Activated CD4-positive, alpha-beta memory T cell treated with anti-CD3 and anti-CD28 coated beads for 36 hours (primary cell): Measurements from ENCODE around the gene MAP3K12. TPM values are rescaled to one million over a fixed set of nuclear protein-coding genes. Genes with fewer than 3 reads are reported as not detected.

Source experiments
- CTCF ChIA-PET: fragments of 350-600 bp; sonication (Branson Sonifier 250); formaldehyde crosslinking; loops from one replicate; lab custom pipeline; 2021; ENCODE audit warnings: antibody characterized with exemption, inconsistent platforms; lab: Charles Lee
- POLR2A ChIA-PET: fragments of 350-600 bp; sonication (Branson Sonifier 250); formaldehyde crosslinking; loops from one replicate; lab custom pipeline; 2021; ENCODE audit warnings: antibody characterized with exemption; lab: Charles Lee
- DNase-seq: peaks from one replicate; pipeline ENCODE4 v3.0.0-alpha.2; 2020
- H3K27ac Mint-ChIP-seq: one replicate; pipeline ENCODE4 v1.8.0; 2021; ENCODE audit warnings: mixed read lengths
- H3K27me3 Mint-ChIP-seq: one replicate; pipeline ENCODE4 v1.8.0; 2021; ENCODE audit warnings: mixed read lengths
- H3K36me3 Mint-ChIP-seq: one replicate; pipeline ENCODE4 v1.8.0; 2021; ENCODE audit warnings: mixed read lengths
- H3K4me1 Mint-ChIP-seq: one replicate; pipeline ENCODE4 v1.8.0; 2021; ENCODE audit warnings: low read depth, mixed read lengths
- H3K4me3 Mint-ChIP-seq: one replicate; pipeline ENCODE4 v1.8.0; 2021; ENCODE audit warnings: mild to moderate bottlenecking, mixed read lengths
- H3K9me3 Mint-ChIP-seq: one replicate; pipeline ENCODE4 v1.8.0; 2021; ENCODE audit warnings: mixed read lengths
- intact Hi-C: fragments of 100-400 bp; cut with micrococcal nuclease; formaldehyde crosslinking; loops from one replicate; pipeline ENCODE4 v1.15.1; 2023
- total RNA-seq, 2 experiments: library from RNA; stranded (reverse); gene quantifications; one replicate each; pipeline ENCODE4 v1.2.3, GENCODE V29; 2021

MAP3K12 gene
- total RNA-seq, 2 experiments from 2014 or later, result 13.0 to 14.7 TPM

DNA sequence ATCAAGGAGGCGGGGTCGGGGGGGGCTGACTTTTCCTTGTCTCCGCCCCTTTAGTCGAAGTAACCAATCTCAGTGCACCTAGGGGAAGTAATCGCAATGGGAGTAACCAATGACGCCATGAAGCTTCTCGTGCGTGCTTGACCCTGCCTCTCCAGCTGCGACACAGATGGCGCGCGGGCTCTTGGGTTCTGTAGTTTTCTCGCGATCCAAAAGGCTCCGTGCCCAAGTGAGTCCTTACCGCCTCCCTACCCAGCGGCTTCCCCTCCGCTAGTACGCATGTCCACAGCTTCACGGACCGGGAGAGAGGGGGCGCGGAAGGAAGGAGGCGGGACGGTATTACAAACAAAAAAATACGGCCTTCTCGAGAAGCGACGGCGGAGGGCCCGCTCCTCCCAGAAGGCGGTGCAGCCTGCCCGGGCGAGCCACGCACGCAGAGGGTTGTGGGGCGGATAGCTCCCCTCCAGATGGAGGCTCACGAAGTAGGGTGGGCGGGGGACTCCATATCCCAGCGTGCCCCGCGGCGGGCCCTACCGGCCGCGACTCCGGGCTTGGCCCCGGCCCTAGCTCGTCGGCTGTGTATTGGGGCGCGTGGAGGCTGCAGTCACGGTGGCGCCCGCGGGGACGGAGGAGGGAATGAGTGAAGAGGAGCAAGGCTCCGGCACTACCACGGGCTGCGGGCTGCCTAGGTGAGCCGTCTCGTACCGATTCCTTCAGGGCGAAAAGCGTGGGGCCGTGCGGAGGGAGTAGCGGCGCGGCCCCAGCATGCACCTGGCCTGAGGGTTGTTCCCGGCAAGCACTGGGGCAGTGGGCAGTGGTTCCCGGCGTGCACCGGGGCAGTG is 1.7 kb upstream of the MAP3K12 start, which contains the start of gene TARBP2:
TARBP2 (plus strand) TSS at position 508 of the 839 bp plus-strand sequence; CDS start at position 634, 126 bp downstream.
- ChIA-PET POLR2A (interaction anchor here (0.6 to 2.2 kb wide), 16 partner anchors 10 to 455 kb away, joined by 3 to 11 read pairs (median 4); partner anchors contain the start of genes AAAS, ATP5MC2, CSAD and SP1), CTCF (interaction anchor here (0.5 to 3.7 kb wide), 18 partner anchors 7 to 508 kb away, joined by 3 to 20 read pairs (median 4); partner anchors contain the start of genes AAAS, ATP5MC2, HOXC8 and NPFF)
- peak within 1 kb of the TSS; percentile 84 for H3K4me3 Mint-ChIP-seq
- peak within 1 kb of the TSS; percentile 93 for H3K27ac Mint-ChIP-seq
- no peaks in the 10 kb centered on the region for H3K9me3 Mint-ChIP-seq
- H3K4me1 Mint-ChIP-seq, result peaks cover 39% of the 10 kb centered on the region
- intact Hi-C loops, result loop anchor here (1.0 kb wide), 8 partner anchors 50 to 495 kb away; partner anchors contain the start of genes ATF7, ATP5MC2, CALCOCO1 and EIF4B
- no peaks in the 10 kb centered on the region for H3K36me3 Mint-ChIP-seq
- DNase-seq, result peak; percentile 96
- no peaks in the 10 kb centered on the region for H3K27me3 Mint-ChIP-seq

DNA sequence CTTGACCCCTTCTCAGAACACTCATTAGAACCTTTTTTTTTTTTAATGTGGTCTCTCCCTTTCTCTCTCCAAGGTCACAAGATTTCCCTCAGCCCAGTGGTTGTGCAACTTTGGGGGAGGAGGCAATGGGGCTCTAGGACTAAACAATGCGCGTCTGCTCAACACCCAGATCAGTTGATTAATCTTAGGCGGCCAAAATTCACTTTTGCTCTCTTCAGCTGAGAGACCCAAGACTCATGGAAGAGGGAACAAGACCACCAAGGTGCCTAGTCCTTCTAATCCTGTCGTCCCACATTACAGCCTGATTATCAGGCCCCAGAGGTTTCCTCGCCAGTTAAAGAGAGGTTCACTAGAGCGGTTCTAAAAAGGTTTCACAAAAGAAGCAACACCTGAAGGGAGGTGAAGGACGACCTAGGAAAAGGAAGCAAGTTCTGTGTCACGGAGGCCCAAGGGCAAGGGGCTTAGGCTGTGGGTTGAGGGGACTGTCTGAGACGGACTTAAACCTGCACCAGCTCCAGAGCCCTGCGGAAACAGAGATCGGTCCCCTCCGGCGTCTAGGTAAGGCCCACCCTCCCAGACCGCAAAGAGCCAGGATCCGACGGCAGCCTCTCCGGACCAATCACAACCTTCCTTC is 1.0 kb upstream of the MAP3K12 start:
- peak; percentile 38 for DNase-seq
- H3K4me3 Mint-ChIP-seq, result peak overlapping the region; percentile 84
- peaks cover 41% of the 10 kb centered on the region for H3K4me1 Mint-ChIP-seq
- peak overlapping the region; percentile 93 for H3K27ac Mint-ChIP-seq
- intact Hi-C loops, result loop anchor here (1.0 kb wide), 6 partner anchors 49 to 227 kb away; partner anchors contain the start of genes ATP5MC2, CALCOCO1 and PRR13
- CTCF ChIA-PET, result interaction anchor here (0.6 to 3.7 kb wide), 15 partner anchors 8 to 434 kb away, joined by 3 to 20 read pairs (median 4); partner anchors contain the start of genes AAAS, ATP5MC2 and NPFF
- H3K9me3 Mint-ChIP-seq, result no peaks in the 10 kb centered on the region
- POLR2A ChIA-PET, result interaction anchor here (0.8 to 2.2 kb wide), 13 partner anchors 9 to 319 kb away, joined by 3 to 11 read pairs (median 4); partner anchors contain the start of genes AAAS, CSAD, SP1 and ZNF740
- H3K27me3 Mint-ChIP-seq, result no peaks in the 10 kb centered on the region
- H3K36me3 Mint-ChIP-seq, result no peaks in the 10 kb centered on the region

DNA sequence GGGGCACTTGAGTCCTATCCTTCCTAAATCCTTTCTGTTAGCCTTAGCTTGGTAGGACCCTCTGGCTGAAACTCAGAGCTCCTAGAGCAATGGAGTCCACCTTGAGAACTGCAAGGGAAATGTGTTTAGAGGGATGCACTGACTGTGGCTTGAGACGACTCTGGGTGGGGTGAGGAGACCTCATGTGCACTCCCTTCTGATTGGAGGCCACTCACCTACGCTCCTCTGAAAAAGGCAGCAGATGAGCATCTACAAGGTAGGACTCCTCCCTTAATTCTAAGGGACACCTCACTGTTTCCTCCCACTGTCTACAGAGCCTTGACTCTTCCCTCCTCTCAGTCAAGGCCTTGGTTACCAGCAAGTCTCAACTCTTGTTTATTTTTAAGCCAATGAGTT is 1.0 kb downstream of the MAP3K12 start:
- Mint-ChIP-seq H3K36me3 (no peaks in the 10 kb centered on the region), H3K27ac (peak overlapping the region; percentile 30), H3K4me3 (peak overlapping the region; percentile 84), H3K4me1 (peaks cover 43% of the 10 kb centered on the region), H3K9me3 (no peaks in the 10 kb centered on the region), H3K27me3 (no peaks in the 10 kb centered on the region)
- CTCF ChIA-PET, result interaction anchor here (1.0 to 3.7 kb wide), 4 partner anchors 9 to 24 kb away, joined by 3 to 20 read pairs (median 4); partner anchors contain the start of gene NPFF
- no peak for DNase-seq
- intact Hi-C loops, result no loop called here
- POLR2A ChIA-PET, result interaction anchor here (1.0 to 1.9 kb wide), 4 partner anchors 10 to 174 kb away, joined by 3 to 8 read pairs (median 5); no protein-coding TSS in a partner anchor

DNA sequence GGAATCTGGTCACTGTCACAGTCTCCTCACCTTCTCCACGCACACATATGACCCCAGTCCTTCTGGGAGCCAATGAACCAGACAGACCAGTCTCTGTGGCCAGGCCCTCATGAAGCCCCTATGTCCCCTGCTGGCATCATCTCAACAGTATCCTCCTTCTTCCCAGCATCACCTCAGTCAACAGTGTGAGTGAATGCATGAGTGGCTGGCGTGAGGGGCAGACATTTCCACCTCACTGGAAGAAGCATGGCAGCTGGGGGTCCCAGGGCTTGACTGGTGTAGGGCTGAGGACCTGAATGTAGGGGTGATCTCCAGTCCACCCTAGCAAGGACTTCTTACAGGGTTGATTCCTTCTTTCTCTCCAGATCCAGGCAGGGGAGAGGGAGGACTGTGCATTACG is 1.8 kb downstream of the MAP3K12 start:
- H3K4me3 Mint-ChIP-seq, result no peak overlapping the region
- intact Hi-C loops, result no loop called here
- H3K9me3 Mint-ChIP-seq, result no peaks in the 10 kb centered on the region
- no peak overlapping the region for H3K27ac Mint-ChIP-seq
- no peaks in the 10 kb centered on the region for H3K36me3 Mint-ChIP-seq
- ChIA-PET CTCF (interaction anchor here (1.0 to 3.7 kb wide), 3 partner anchors 9 to 23 kb away, joined by 3 to 20 read pairs (median 4); partner anchors contain the start of gene NPFF), POLR2A (interaction anchor here (1.0 to 1.9 kb wide), 3 partner anchors 16 to 173 kb away, joined by 3 to 5 read pairs (median 5); no protein-coding TSS in a partner anchor)
- no peak for DNase-seq
- peaks cover 44% of the 10 kb centered on the region for H3K4me1 Mint-ChIP-seq
- no peaks in the 10 kb centered on the region for H3K27me3 Mint-ChIP-seq

DNA sequence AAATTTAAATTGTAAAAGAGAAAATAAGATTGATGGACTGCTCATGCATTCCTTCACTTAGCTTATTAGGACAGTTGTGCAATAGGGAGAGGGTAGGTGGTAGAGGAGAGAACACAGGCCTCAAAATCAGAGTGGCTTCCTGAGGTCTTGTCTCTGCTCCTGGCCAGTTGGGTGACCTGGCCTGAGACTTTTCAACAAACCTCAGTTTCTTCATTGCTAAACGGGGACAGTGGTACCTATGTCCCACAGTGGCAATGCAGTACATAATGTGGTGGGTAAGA is 2.6 kb downstream of the MAP3K12 start:
- ChIA-PET POLR2A (no interaction called here), CTCF (interaction anchor here (1.0 kb wide), 1 partner anchor 20 kb away, joined by 3 read pairs; no protein-coding TSS in a partner anchor)
- no peak overlapping the region for H3K4me3 Mint-ChIP-seq
- DNase-seq, result no peak
- intact Hi-C loops, result no loop called here
- no peak overlapping the region for H3K27ac Mint-ChIP-seq
- no peaks in the 10 kb centered on the region for H3K36me3 Mint-ChIP-seq
- peaks cover 44% of the 10 kb centered on the region for H3K4me1 Mint-ChIP-seq
- no peaks in the 10 kb centered on the region for H3K9me3 Mint-ChIP-seq
- no peaks in the 10 kb centered on the region for H3K27me3 Mint-ChIP-seq

DNA sequence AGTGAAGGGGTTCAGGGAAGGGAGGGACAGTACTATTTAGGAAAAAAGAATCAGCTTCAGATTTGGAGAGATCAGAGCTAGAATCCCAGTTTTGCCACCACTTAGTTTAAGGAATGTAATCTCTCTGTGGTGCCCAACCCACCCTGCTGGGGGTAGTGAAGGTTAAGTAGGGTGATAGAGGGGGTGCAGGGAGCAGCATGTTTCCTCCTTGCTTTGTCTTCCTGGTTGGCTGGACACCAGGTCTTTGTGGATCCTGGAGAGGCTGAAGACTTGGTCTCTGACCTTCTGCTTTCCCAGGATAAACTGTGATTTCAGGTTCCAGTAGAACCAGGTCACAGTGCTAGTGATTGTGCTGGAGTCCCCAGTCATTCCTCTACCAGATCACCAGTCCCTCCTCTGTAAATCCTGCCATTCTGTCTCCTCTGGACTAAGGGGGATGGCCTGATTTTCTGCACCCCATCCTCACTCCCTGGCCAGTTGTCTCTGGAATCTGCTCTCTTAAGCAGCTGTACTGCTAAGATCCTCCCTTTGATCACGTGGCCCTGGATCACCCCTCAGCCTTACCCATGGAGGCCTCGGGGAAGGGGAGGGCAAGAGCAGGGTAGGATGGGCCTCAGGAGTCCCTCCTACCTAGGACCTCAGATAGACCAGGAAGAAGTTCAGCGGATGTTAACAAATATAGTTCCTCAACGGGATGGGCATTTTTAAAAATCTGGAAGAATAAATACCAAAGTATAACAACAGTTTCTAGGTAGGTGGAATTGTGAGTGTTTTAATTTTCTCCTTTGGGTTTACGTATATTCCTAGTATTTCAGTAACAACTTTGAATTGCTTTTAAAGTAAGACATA is 3.1 kb downstream of the MAP3K12 start:
- no peak overlapping the region for H3K27ac Mint-ChIP-seq
- DNase-seq, result no peak
- intact Hi-C loops, result no loop called here
- no peaks in the 10 kb centered on the region for H3K9me3 Mint-ChIP-seq
- POLR2A ChIA-PET, result interaction anchor here (2.9 kb wide), 1 partner anchor 14 kb away, joined by 11 read pairs; no protein-coding TSS in a partner anchor
- H3K4me1 Mint-ChIP-seq, result peaks cover 43% of the 10 kb centered on the region
- H3K4me3 Mint-ChIP-seq, result no peak overlapping the region
- H3K36me3 Mint-ChIP-seq, result no peaks in the 10 kb centered on the region
- H3K27me3 Mint-ChIP-seq, result no peaks in the 10 kb centered on the region
- CTCF ChIA-PET, result interaction anchor here (1.0 to 1.6 kb wide), 2 partner anchors 19 to 20 kb away, joined by 3 to 4 read pairs; no protein-coding TSS in a partner anchor

DNA sequence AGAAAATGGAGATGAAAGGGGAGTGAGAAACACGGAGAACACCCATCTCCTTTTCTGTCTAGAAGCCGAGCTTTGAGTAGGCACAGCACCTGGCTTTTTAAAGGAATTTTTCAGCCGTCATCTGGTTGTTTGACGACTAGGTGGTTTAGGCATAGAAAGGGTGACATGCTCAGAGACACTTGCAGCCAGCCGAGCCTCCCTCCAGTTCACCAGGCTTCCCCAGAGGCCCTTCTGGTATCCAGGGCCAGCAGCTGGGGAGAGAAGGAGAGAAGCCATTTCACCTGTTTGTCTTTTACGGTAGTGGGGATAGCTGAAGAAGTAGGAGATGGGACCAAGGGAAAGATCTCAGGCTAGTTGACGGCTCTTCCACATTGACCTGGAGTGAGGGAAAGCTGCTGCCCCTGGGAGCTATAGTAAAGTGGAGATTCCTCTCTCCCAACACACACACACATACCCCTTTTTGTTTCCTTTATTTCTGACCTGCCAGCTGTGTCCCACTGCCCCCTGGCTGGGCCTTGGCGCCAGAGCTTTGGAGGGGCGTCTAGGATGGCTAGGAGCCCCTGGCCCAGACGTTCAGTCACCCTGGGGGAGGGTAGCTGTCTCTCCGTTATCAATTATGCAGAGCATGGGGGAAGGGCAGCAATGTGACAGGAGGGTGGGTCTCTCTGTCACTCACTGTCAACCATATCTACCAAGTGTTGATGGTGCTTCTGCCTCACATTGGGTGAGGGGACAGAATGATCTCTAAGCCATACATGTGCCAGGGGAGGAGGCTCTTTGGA is 5.5 kb downstream of the MAP3K12 start:
- Mint-ChIP-seq H3K27me3 (no peaks in the 10 kb centered on the region), H3K4me1 (peaks cover 33% of the 10 kb centered on the region), H3K9me3 (no peaks in the 10 kb centered on the region), H3K4me3 (peak overlapping the region; percentile 80), H3K36me3 (no peaks in the 10 kb centered on the region), H3K27ac (peak overlapping the region; percentile 76)
- DNase-seq, result no peak
- ChIA-PET POLR2A (interaction anchor here (0.9 to 2.9 kb wide), 2 partner anchors 11 to 169 kb away, joined by 3 to 11 read pairs; no protein-coding TSS in a partner anchor), CTCF (interaction anchor here (0.8 to 3.4 kb wide), 8 partner anchors 9 to 170 kb away, joined by 3 to 15 read pairs (median 3); no protein-coding TSS in a partner anchor)
- intact Hi-C loops, result no loop called here

DNA sequence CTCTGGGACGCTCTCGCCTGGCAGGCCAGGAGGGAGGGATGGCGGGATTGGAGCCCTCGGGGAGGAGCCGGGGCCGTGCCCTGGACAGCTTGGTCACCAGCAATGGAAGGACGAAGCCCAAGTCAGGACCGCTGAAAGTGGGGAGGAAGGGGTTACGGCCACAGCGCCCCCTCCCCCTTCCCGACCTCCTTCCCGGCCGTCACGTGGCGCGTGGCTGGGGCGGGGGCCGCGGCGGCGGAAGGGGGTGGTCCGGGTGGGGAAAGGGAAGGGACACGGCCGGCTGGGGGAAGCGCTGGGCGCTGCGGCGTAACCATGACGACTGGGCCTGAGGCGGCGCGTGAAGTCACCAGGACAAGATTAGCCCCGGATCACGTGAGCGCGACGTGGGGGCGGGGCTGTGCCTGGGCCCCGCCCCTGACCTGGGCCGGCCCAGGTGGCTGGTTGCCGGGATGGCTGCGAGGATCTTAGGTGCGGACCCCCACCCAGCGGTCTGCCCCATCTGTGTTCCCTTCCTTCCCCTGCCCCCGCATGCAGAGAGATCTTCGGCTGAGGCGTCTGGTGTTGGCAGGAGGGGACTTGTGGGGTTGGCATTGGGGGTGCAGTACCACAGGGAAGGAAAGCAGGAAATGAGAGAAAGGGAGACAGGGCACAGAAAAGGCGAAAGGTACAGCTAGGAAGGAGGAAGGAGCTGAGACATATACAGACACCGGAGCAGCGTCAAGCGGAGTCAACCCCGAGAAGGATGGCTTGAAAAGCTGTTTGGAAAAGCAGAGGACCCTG is 6.2 kb downstream of the MAP3K12 start:
- Mint-ChIP-seq H3K27ac (peak overlapping the region; percentile 76), H3K27me3 (no peaks in the 10 kb centered on the region), H3K4me1 (peaks cover 26% of the 10 kb centered on the region), H3K9me3 (no peaks in the 10 kb centered on the region), H3K4me3 (peak overlapping the region; percentile 80), H3K36me3 (no peaks in the 10 kb centered on the region)
- DNase-seq, result peak; percentile 92
- intact Hi-C loops, result no loop called here
- POLR2A ChIA-PET, result interaction anchor here (0.6 to 2.9 kb wide), 2 partner anchors 11 to 39 kb away, joined by 3 to 11 read pairs; no protein-coding TSS in a partner anchor
- CTCF ChIA-PET, result interaction anchor here (0.8 to 3.4 kb wide), 8 partner anchors 8 to 169 kb away, joined by 3 to 15 read pairs (median 3); no protein-coding TSS in a partner anchor

DNA sequence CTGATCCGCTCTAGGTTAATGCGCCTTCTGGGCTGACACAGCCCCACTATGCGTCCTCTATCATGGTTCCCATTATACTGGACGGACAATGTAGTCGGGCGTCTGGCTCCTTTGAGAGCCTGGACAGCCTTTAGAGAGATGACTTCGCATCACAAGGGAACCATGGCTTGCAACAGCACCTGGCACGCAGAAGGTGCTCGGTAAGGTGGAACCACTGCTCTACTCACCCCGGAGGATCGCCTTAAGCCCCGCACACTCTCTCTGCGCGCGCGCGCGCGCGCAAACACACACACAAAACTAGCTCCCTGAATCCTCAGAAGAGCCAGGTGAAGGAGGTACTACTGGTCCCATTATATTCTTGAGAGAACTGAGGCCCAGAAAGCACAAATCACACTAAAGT is 7.1 kb downstream of the MAP3K12 start:
- Mint-ChIP-seq H3K27ac (peak overlapping the region; percentile 4), H3K4me3 (peak overlapping the region; percentile 80), H3K4me1 (peaks cover 22% of the 10 kb centered on the region), H3K36me3 (no peaks in the 10 kb centered on the region), H3K9me3 (no peaks in the 10 kb centered on the region), H3K27me3 (no peaks in the 10 kb centered on the region)
- POLR2A ChIA-PET, result interaction anchor here (0.6 to 2.5 kb wide), 2 partner anchors 8 to 39 kb away, joined by 3 to 10 read pairs; partner anchors contain the start of genes MAP3K12 and TARBP2
- intact Hi-C loops, result no loop called here
- no peak for DNase-seq
- CTCF ChIA-PET, result interaction anchor here (0.7 to 3.4 kb wide), 4 partner anchors 9 to 140 kb away, joined by 4 to 15 read pairs (median 7); partner anchors contain the start of gene TARBP2
